Omental fat pad (tissue), 4 donors: Measurements from ENCODE around the gene TAF1A. TPM values are rescaled to one million over a fixed set of nuclear protein-coding genes. Genes with fewer than 3 reads are reported as not detected.
"Not testable (repeated sequence)": the region's sequence is repeated elsewhere in the genome, so short reads cannot be mapped to it uniquely, and the experiment has no call there.

Experiments used
- ATAC-seq: fragments of 150-250 bp; one replicate; pipeline ENCODE4 v1.9.1; 2016; ENCODE audit warnings: mild to moderate bottlenecking, moderate library complexity; ENCODE audit not compliant: low FRiP score
- DNase-seq: peaks from one replicate; pipeline ENCODE4 v3.0.0-alpha.2; 2019; ENCODE audit warnings: low spot score
- CTCF ChIP-seq, 3 donors: fragments of 450-650 bp; IDR thresholded peaks; one replicate each; pipeline ENCODE4 v1.5.1; 2016 to 2017; ENCODE audit warnings: antibody characterized with exemption in 3 of 3, mild to moderate bottlenecking in 3 of 3, moderate library complexity in 2 of 3
- total RNA-seq, 4 donors: library from RNA; depleted of rRNA; stranded (reverse); fragments of >200 nt; gene quantifications; one replicate each; pipeline ENCODE4 v1.1.0, GENCODE V29; 2016

The TAF1A gene
- total RNA-seq, 4 donors from 2014 or later, result 4.1 to 11.4 (median 8.3) TPM

GRCh38 chr1:222617367-222617951 lies 27.7 kb upstream of the TAF1A start:
- ATAC-seq, result peak; percentile 98
- no peak for TF ChIP-seq CTCF (IDR thresholded peaks at IDR 0.05)

GRCh38 chr1:222616525-222616924 lies 26.8 kb upstream of the TAF1A start:
- no peak for TF ChIP-seq CTCF (IDR thresholded peaks at IDR 0.05)
- ATAC-seq (no peak), DNase-seq (no peak)

More at GRCh38 chr1:222617367-222617951, 27.7 kb upstream of the TAF1A start:
- DNase-seq, result peak; percentile 69

GRCh38 chr1:222613627-222614026 lies 23.9 kb upstream of the TAF1A start:
- ATAC-seq (no peak), DNase-seq (no peak)
- no peak for TF ChIP-seq CTCF (IDR thresholded peaks at IDR 0.05)

- no peak for ATAC-seq
- no peak for TF ChIP-seq CTCF (IDR thresholded peaks at IDR 0.05)
- no peak for DNase-seq
These were observed 21.0 kb upstream of the TAF1A start for GRCh38 chr1:222610728-222611127.

- ATAC-seq, DNase-seq: not testable (repeated sequence)
These were observed 19.4 kb upstream of the TAF1A start for GRCh38 chr1:222609111-222609510.

- no peak for TF ChIP-seq CTCF (IDR thresholded peaks at IDR 0.05)
- ATAC-seq (no peak), DNase-seq (no peak)
These were observed 17.0 kb upstream of the TAF1A start for GRCh38 chr1:222606757-222607156.

- DNase-seq, result no peak
- no peak for TF ChIP-seq CTCF (IDR thresholded peaks at IDR 0.05)
- ATAC-seq, result no peak
These were observed 11.5 kb upstream of the TAF1A start for GRCh38 chr1:222601257-222601656.
